Activated CD4-positive, alpha-beta T cell treated with anti-CD3 and anti-CD28 coated beads, Interleukin-2, amount 50 U/mL, for 48 hours (primary cell): ENCODE data around the gene PML.
"Not testable (repeated sequence)": the region's sequence is repeated elsewhere in the genome, so short reads cannot be mapped to it uniquely, and the experiment has no call there.

Source experiments
- DNase-seq, 2 experiments: peaks; one replicate each; pipeline ENCODE4 v3.0.0-alpha.2; 2020

PML gene

GRCh38 chr15:74063425-74064146 lies 69.1 kb downstream of the PML start:
- DNase-seq: not testable (repeated sequence)

- DNase-seq: not testable (repeated sequence)
Observed at GRCh38 chr15:74064183-74064582, 69.7 kb downstream of the PML start.

DNA sequence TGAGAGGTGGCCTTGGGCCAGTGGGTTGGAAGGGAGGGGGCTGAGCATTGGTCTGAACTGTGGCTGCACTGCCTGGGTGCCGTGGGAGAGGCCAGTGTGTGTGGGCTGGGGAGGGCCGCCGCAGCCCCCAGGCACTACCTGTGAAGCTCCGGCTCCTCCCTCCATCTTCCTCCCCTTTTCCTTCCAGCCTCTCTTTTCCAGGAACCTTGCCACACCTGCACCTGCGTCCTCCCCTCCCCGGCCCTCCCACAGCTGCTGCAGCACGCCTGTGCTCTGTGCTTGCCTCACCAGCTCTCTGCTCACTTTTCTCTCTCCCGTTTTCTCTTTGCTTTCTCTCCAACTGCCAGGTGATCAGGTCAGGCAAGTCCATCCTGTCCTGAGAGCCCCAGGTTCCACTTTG lies 70.3 kb downstream of the PML start:
- not testable (repeated sequence) for DNase-seq

DNA sequence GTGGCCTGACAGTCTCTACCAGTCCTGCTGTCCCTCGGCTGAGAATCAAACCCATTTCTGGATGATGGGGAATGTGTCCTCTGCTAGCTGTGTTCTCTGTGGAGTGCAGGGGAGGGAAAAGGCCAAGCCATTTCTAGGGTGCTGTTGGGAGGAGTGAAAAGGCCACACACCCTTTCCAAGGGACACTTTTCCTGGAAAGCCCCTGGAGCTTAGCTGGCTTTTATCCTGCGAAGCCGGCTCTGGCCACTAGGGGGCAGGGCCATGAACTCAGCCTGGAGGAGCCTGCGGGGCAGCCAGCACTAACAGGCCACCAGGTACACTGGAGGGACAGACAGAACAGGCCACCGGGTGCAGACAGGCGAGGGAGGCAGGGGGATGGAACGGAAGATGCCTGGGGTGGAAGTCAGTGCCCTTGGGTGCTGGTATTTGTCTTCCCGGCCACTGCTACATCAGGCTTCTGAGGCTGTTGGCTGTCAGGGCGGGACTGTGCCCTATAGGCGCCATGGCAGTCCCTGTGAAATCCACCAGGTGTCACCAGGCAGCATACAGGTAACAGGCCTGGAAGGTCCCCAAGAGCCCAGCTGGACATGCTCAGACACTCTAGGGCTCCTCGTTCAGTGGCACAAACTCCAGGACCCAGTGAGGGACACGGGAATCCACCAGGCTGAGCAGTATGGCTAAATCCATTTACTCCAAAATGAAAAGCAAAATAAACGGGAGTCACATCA lies 71.3 kb downstream of the PML start:
- DNase-seq: peak; percentile 61 to 67

GRCh38 chr15:74071645-74072044 lies 77.1 kb downstream of the PML start:
- not testable (repeated sequence) for DNase-seq

- DNase-seq: not testable (repeated sequence)
Observed at GRCh38 chr15:74072132-74072531, 77.6 kb downstream of the PML start.

DNA sequence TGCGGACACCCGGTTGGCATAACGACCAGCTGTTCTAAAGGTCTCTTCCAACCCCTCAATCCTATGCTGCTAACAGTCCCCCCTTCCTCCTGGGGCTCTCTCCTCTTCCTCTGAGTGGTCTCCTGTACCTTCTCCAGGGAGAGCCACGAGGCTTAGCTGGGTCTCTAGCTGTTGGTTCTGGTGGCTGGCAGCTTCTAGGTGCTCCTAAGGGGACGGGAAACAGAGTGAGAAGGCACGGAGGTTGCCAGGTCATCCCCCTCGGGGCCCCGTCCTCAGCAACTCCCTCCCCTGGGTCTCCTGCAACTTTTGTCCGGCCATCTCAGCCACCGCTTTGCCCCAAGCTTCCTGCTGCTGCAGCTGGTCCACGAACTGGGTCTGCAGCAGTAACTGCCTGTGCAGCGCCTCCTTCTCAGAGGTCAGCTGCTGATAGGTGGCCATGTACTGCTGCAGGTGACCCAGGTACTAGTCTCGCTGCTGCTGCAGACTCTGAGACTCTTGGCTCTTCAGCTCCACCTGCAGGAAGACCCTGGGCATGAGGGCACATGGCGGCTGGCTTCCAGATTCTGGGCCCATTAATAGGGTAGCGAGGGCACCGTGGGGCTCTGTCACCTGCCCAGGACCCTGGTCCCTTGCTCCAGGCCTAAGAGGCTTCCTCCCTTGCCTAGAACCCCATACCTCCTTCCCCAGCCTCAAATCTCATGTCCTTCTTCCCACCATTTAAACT lies 78.3 kb downstream of the PML start:
- DNase-seq: peak; percentile 52 to 60

DNA sequence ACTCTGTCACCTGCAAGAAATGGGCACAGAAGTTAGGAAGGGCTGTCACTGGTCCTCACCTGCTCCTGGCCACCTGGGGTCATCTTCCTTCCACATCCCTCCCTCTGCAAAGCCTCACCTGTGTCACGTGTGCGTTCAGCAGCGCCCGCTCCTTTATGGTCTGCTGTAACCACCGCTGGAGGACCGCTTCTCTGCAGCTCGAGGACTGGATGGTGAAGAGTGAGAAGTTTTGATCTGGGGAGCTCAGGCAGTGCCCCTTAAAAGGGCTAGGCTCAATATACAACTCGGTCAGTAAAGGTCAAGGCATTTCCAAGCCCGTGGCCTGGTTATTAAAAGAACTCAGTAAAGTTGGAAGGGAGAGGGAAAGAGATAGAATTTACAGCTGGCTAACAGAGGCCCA lies 81.3 kb downstream of the PML start:
- DNase-seq: not testable (repeated sequence)

GRCh38 chr15:74082450-74082849 lies 87.9 kb downstream of the PML start, which contains the start of gene GOLGA6A:
Gene GOLGA6A (minus strand): TSS chr15:74082550. CDS start chr15:74082509, 41 bp downstream.
- DNase-seq: not testable (repeated sequence)

DNA sequence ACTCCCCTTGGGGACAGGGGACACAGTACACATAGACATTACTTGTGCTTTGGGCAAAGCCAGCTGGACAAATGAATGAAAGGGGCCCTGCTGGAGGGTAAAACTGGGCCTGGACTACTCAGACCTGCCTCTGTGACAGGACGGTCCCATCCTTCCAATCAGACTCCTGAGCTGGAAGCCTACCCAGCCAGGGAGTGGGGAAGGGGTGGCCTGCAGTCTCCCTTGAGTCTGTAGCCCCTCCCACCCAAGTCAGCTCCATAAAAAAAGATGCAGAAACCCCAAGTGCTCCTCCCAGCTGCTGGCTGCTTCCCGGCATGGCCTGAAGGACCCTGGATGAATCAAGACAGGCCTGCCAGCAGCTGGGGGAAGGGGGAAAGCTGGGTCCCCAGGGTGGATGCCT lies 100.1 kb downstream of the PML start:
- DNase-seq: not testable (repeated sequence)

DNA sequence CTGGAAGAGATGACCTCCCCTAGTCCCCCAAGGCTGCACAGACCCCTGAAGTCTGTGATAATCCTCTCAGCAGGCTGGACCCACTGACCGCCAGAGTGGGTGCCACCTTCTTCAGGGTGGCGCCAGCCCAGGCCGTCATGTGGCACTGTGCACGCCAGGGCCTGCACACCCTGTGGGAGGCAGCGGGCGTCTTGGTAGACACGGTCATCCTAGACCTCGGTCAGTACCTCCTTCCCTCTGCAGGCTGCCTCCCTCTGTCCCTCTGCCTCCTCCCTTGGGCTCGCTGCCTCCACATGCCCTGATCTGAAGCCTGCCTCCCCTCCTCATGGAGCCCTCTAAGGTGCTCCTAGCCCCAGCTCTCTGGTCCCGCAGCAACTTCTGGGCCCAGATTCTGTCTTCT lies 101.1 kb downstream of the PML start:
- not testable (repeated sequence) for DNase-seq

- not testable (repeated sequence) for DNase-seq
Observed at GRCh38 chr15:74096753-74097474, 102.4 kb downstream of the PML start.
